SK-N-MC (cell line): Measurements from ENCODE around the gene ELMOD3.

Experiments
- EZH2 ChIP-seq: fragments of 200-600 bp; sonication (generic); IDR thresholded peaks from one replicate; pipeline ENCODE4 v1.6.1; 2017; ENCODE audit warnings: antibody characterized with exemption
- FOXP2 ChIP-seq: optimal IDR thresholded peaks from 2 replicates; pipeline ENCODE3; 2011; ENCODE audit warnings: mild to moderate bottlenecking, moderate library complexity; ENCODE audit not compliant: insufficient read depth; ENCODE audit errors: extremely low read length, control extremely low read depth
- POLR2AphosphoS5 ChIP-seq: IDR thresholded peaks from 2 replicates; pipeline ENCODE4 v1.6.1; 2012; ENCODE audit warnings: mild to moderate bottlenecking, low read depth, low read length, borderline replicate concordance

- TF ChIP-seq POLR2AphosphoS5 (no peak), FOXP2 (no peak), EZH2 (no peak)
Observed at GRCh38 chr2:85415980-85416650, 61.5 kb downstream of the ELMOD3 start.
